Stimulated activated naive B cell treated with anti-CD40 and anti-IgM and Interleukin-4, amounts not matched to agents 10 μg/mL and 1 μg/mL and 100 μg/mL, for 72 hours (primary cell): ENCODE results near the gene AP4B1.

Experiments
- ATAC-seq, 2 donors: fragments of 150-1000 bp; cut with Tn5 transposase; replicated peaks; 2 replicates each; pipeline ENCODE4 v1.10.0; 2021; ENCODE audit warnings: moderate library complexity in 1 of 2
- DNase-seq: peaks from one replicate; pipeline ENCODE4 v3.0.0; 2021
- H3K27ac Mint-ChIP-seq: one replicate; pipeline ENCODE4 v1.8.0; 2022; ENCODE audit warnings: mild to moderate bottlenecking, mixed read lengths
- H3K27me3 Mint-ChIP-seq, 2 donors: one replicate each; pipeline ENCODE4 v1.8.0; 2022; ENCODE audit warnings: mixed read lengths in 2 of 2
- H3K36me3 Mint-ChIP-seq, 2 donors: one replicate each; pipeline ENCODE4 v1.8.0; 2022; ENCODE audit warnings: mixed read lengths in 2 of 2, mild to moderate bottlenecking in 1 of 2
- H3K4me1 Mint-ChIP-seq, 2 donors: one replicate each; pipeline ENCODE4 v1.8.0; 2022; ENCODE audit warnings: mixed read lengths in 2 of 2, mild to moderate bottlenecking in 1 of 2
- H3K4me3 Mint-ChIP-seq, 2 donors: one replicate each; pipeline ENCODE4 v1.8.0; 2022; ENCODE audit warnings: mild to moderate bottlenecking in 2 of 2, mixed read lengths in 2 of 2, moderate library complexity in 1 of 2
- H3K9me3 Mint-ChIP-seq, 2 donors: one replicate each; pipeline ENCODE4 v1.8.0; 2022; ENCODE audit warnings: mixed read lengths in 2 of 2, mild to moderate bottlenecking in 1 of 2

AP4B1 gene

GRCh38 chr1:113895098-113895497 lies 9.5 kb downstream of the AP4B1 start:
- Mint-ChIP-seq H3K27ac (no peak overlapping the region), H3K36me3 (peaks cover 35 to 45% of the 10 kb centered on the region in 2 donors), H3K9me3 (no peaks in the 10 kb centered on the region), H3K4me3 (no peak overlapping the region), H3K4me1 (peaks cover 4 to 6% of the 10 kb centered on the region in 2 donors), H3K27me3 (no peaks in the 10 kb centered on the region)
- no peak for DNase-seq
- ATAC-seq, result no peak

GRCh38 chr1:113893267-113893666 lies 11.3 kb downstream of the AP4B1 start:
- H3K4me3 Mint-ChIP-seq, result no peak overlapping the region
- no peaks in the 10 kb centered on the region for H3K4me1 Mint-ChIP-seq
- no peak for ATAC-seq
- no peaks in the 10 kb centered on the region for H3K9me3 Mint-ChIP-seq
- no peak for DNase-seq
- H3K27ac Mint-ChIP-seq, result no peak overlapping the region
- H3K36me3 Mint-ChIP-seq, result peaks cover 20 to 38% of the 10 kb centered on the region in 2 donors
- H3K27me3 Mint-ChIP-seq, result no peaks in the 10 kb centered on the region

DNA sequence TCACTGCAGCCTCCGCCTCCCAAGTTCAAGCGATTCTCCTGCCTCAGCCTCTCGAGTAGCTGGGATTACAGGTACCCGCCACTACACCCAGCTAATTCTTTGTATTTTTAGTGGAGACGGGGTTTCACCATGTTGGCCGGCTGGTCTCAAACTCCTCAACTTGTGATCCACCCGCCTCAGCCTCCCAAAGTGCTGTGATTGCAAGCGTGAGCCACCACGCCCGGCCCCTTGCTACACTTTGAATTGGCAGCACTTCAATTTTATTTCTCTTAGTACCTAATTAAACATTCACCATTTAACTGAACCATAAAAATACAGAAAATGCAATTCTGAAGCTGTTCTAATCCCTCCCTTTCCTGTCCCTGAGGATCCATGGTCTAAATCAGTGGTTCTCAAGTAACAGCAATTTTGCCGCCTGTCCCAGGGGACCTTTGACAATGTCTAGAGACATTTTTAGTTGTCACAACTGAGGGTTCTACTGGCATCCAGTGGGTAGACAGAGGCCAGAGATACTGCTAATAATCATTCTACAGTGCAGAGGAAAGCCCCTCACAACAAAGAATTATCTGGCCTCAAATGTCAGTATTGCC lies 12.9 kb downstream of the AP4B1 start:
- no peaks in the 10 kb centered on the region for H3K4me1 Mint-ChIP-seq

DNA sequence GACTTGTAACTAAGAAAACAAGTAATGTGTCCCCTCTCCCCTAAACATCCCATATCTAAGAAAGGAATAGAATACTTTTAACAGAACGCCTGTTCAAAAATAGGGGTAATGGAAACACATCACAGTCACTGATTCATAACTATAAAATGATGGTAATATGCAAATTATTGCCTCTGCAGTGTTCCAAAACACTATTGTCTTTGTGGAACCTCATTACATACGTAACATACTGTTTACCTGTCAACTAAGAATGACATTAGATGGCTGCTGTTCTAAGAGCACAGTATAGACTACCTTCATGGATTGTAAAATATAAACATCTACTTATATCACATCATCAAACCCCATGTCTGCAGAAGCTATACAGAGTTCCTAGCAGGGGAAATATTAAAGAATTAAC lies 13.8 kb downstream of the AP4B1 start:
- no peaks in the 10 kb centered on the region for H3K27me3 Mint-ChIP-seq
- H3K27ac Mint-ChIP-seq, result no peak overlapping the region
- peaks cover 25 to 30% of the 10 kb centered on the region in 2 donors for H3K36me3 Mint-ChIP-seq
- no peaks in the 10 kb centered on the region for H3K4me1 Mint-ChIP-seq
- no peak overlapping the region for H3K4me3 Mint-ChIP-seq
- ATAC-seq, result no peak
- no peaks in the 10 kb centered on the region for H3K9me3 Mint-ChIP-seq
- no peak for DNase-seq

More for the DNA sequence above, 12.9 kb downstream of the AP4B1 start:
- H3K36me3 Mint-ChIP-seq, result peaks cover 24 to 35% of the 10 kb centered on the region in 2 donors
- ATAC-seq (no peak), DNase-seq (no peak)
- no peak overlapping the region for H3K4me3 Mint-ChIP-seq
- no peaks in the 10 kb centered on the region for H3K27me3 Mint-ChIP-seq
- H3K27ac Mint-ChIP-seq, result no peak overlapping the region
- no peaks in the 10 kb centered on the region for H3K9me3 Mint-ChIP-seq

DNA sequence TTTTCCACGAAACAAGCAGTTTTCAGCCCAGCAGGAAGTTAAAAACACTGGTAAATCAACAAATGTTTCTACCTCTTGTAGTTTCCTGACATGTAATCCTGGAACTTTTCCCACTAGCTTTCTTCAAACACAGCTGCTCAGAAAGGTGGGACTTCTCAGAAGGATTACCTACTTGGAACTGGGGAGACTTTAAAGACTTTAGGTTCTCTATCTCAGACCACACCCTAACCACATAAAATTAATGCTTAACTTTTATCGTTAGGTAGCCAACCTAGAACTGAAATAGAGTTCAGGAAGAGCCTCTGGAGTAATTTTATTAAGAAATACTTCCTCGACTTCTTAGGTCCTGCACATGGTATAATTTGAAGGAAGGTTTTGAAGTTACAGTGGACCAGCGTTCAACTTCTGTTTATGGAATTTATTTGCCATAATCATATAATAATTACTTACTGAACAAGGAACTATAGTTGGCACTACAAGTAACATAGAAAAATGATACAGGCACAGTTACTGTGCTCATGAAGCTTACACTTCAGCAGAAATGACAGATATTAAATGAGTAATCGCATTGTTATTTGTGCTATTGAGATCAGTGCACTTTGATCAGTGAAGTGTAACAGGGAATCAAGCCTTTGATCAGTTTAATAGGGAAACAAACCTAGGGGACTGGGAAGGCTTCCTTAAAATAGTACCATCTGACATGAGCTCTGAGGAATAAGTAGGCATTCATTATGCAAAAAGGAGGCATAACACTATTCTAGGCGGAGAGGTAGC lies 17.0 kb downstream of the AP4B1 start, which contains the start of gene BCL2L15:
BCL2L15 (minus strand) TSS at position 180 of the 774 bp plus-strand sequence. CDS start 206 bp downstream, outside the sequence.
- no peak for ATAC-seq
- no peaks in the 10 kb centered on the region for H3K27me3 Mint-ChIP-seq
- H3K27ac Mint-ChIP-seq, result no peak within 1 kb of the TSS
- peaks cover 17 to 30% of the 10 kb centered on the region in 2 donors for H3K36me3 Mint-ChIP-seq
- H3K4me1 Mint-ChIP-seq, result peaks cover 4 to 12% of the 10 kb centered on the region in 2 donors
- H3K9me3 Mint-ChIP-seq, result no peaks in the 10 kb centered on the region
- no peak within 1 kb of the TSS for H3K4me3 Mint-ChIP-seq
- DNase-seq, result no peak

DNA sequence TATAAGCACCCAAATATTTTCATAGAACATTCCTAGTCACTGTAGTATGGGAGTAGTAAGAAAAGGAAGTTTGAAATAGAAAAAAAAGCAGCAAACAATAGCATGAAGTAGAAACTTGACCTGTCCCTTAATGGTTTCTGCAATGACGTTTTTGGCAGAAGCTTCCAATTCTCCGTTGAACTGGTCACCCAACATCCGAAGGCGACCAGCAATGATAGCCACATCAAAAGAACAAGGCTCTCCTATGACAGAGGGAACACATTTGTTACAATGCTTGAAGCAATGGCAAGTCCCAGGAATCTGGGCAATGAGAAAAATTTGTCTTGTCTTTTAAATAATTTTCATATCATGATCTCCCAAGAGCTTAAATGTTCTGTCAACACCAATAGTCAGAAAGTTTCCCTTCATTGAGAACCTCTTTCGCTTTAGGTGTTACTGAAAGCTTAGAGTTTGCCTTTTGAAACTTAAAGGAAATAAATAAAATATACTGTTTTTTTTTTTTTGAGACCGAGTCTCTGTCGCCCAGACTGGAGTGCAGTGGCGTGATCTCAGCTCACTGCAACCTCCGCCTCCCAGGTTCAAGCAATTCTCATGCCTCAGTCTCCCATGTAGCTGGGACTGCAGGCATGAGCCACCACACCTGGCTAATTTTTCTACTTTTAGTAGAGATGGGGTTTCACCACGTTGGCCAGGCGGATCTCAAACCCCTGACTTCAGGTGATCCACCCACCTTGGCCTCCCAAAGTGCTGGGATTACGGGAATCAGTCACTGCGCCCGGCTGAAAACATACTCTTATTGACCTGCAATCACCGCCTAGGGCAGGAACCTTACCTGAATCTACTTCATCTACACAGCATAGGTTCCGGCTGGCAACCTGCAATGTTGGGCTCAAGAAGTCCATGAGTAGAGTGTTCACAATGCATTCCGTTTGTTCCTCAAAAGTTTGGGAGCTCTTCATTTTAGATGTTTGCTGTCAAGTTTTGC lies 17.9 kb downstream of the AP4B1 start:
- Mint-ChIP-seq H3K4me1 (peaks cover 4 to 12% of the 10 kb centered on the region in 2 donors), H3K27me3 (no peaks in the 10 kb centered on the region), H3K27ac (no peak overlapping the region), H3K9me3 (no peaks in the 10 kb centered on the region), H3K36me3 (peaks cover 12 to 27% of the 10 kb centered on the region in 2 donors), H3K4me3 (no peak overlapping the region)
- ATAC-seq (no peak), DNase-seq (no peak)

- Mint-ChIP-seq H3K27me3 (no peaks in the 10 kb centered on the region), H3K27ac (no peak overlapping the region), H3K9me3 (no peaks in the 10 kb centered on the region), H3K36me3 (peaks cover 8 to 11% of the 10 kb centered on the region in 2 donors), H3K4me1 (peaks cover 4 to 12% of the 10 kb centered on the region in 2 donors), H3K4me3 (no peak overlapping the region)
- ATAC-seq, result no peak
- DNase-seq, result no peak
Measured at GRCh38 chr1:113881661-113882060, 22.9 kb downstream of the AP4B1 start.

DNA sequence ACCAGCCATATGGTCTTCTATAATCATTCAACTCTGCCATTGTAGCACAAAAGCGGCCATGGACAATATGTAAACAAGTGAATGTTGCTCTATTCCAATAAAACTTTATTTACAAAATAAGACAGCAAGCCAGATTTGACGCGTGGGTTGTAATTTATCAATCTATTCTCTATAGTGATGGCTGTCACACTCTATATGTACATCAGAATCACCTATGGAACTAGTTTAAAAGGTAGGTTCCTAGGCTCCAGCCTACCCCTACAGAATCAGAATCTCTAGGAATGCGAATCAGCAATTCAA lies 24.9 kb downstream of the AP4B1 start:
- Mint-ChIP-seq H3K27ac (no peak overlapping the region), H3K36me3 (peaks cover 4 to 6% of the 10 kb centered on the region in 2 donors), H3K9me3 (no peaks in the 10 kb centered on the region), H3K4me1 (peaks cover 12 to 27% of the 10 kb centered on the region in 2 donors), H3K4me3 (no peak overlapping the region), H3K27me3 (no peaks in the 10 kb centered on the region)
- ATAC-seq (no peak), DNase-seq (no peak)

DNA sequence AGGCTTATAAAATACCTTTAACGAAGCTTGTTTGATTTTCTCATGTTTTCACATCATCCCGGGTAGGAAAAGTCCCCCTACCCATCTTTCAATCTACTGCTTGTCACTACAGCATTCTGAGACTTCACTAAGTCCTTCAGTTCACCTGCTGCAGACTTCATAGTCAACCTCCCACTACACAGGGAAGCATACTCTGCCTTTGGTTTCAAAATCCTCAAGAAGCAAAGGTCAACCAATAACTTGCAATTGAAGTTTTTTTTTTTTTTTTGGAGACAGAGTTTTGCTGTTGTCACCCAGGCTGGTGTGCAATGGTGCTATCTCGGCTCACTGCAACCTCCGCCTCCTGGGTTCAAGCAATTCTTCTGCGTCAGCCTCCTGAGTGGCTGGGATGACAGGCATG lies 28.4 kb downstream of the AP4B1 start:
- no peak overlapping the region for H3K4me3 Mint-ChIP-seq
- H3K36me3 Mint-ChIP-seq, result no peaks in the 10 kb centered on the region
- no peaks in the 10 kb centered on the region for H3K27me3 Mint-ChIP-seq
- ATAC-seq (no peak), DNase-seq (no peak)
- no peaks in the 10 kb centered on the region for H3K9me3 Mint-ChIP-seq
- H3K4me1 Mint-ChIP-seq, result peaks cover 21 to 35% of the 10 kb centered on the region in 2 donors
- H3K27ac Mint-ChIP-seq, result no peak overlapping the region

DNA sequence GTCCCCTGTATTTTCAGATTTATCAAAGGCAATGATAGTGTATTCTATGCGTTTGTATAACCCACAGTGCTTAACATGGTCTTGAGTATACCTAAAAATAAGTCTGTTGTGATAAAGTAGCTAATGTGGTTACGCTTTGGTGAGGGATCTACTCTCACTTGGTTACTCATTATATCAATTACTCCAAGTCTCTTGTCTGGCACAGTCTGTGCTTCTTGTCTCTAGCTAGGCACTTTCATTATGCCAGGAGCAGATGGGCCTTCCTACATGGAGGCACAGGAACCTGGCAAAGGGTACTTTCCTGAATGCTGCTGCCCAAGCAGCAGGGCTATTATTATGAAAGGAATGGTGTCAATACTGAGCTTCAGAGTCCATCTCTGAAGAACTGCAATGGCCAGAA lies 28.9 kb downstream of the AP4B1 start:
- H3K4me1 Mint-ChIP-seq, result peaks cover 21 to 35% of the 10 kb centered on the region in 2 donors
- ATAC-seq, result no peak

DNA sequence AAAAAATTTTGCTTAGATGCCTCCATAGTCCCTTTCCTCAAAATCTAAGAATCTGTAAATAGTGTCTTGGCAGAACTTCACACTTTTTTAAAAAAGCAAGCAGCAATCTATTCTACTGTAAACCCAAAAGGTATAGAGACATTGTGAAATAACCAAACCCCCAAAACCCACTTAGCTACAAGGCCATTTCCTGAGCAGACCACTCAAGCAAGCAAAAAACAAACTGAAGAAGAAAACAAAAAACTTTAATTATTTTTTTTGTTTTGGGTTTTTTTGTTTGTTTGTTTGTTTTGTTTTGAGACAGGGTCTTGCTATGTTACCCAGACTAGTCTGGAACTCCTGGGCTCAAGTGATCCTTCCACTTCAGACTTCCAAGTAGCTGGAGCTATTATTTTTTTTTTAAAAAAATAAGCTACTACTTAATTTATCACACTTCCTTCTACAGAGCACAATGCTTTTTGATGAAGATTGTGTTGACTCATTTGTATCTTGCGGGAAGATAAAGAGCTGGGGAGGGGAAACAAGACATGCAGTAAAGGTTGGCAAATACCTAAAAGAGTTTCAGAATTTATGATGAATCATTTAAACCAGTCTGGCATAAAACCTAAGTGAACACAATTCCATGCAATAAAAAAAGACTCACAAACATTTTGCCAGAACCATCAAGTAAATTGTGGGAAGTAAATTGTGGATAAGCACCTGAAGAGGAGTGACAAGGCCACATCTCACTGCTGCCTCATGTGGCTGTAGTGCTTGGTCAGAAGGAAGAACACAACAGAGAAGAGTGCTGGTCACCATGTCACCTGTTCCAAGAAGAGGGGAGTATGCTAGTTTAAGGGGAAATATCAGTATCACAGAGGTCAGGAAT lies 30.4 kb downstream of the AP4B1 start:
- H3K36me3 Mint-ChIP-seq, result no peaks in the 10 kb centered on the region
- peaks cover 24 to 42% of the 10 kb centered on the region in 2 donors for H3K4me1 Mint-ChIP-seq
- H3K27ac Mint-ChIP-seq, result peak overlapping the region; percentile 38
- H3K4me3 Mint-ChIP-seq, result no peak overlapping the region
- no peaks in the 10 kb centered on the region for H3K27me3 Mint-ChIP-seq
- H3K9me3 Mint-ChIP-seq, result no peaks in the 10 kb centered on the region
- ATAC-seq (peak; percentile 59 to 62), DNase-seq (no peak)

More for the DNA sequence above, 28.9 kb downstream of the AP4B1 start:
- Mint-ChIP-seq H3K27ac (no peak overlapping the region), H3K36me3 (no peaks in the 10 kb centered on the region), H3K9me3 (no peaks in the 10 kb centered on the region), H3K27me3 (no peaks in the 10 kb centered on the region), H3K4me3 (no peak overlapping the region)
- no peak for DNase-seq

DNA sequence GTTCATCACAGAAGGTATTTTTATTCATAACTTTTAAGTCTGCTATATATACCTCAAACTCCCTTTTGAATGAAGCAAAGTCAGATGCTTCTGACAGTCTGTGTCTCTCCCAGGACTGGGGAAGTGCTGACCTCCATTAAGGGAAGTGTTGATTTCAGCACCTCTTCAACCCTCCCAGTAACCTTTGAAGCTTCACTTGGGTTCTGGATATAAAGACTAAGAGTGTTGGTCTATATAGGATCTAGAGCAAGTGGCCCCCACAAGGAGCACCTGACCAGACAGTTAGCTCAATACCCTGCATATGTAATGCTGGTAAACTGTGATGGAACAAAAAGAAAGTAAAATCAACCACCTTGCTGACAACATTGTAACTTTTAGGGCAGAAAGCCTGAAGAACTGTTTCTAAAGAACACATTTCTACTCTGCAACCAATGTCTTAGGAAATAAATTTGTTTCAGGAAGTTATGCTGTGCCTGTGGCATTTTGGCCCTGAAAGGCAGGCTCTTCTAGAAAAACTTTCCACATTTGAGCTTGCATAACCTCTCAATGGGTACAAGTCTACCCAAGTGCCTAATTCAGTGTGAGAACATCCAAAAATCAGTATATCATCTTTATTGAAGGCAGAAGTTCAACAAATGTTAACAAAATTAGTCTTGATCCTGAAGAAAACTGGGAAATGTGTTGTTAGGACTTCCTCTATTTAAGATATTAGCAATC lies 32.2 kb downstream of the AP4B1 start:
- DNase-seq (no peak), ATAC-seq (peak; percentile 6 to 22)
- Mint-ChIP-seq H3K27ac (peak overlapping the region; percentile 94), H3K4me3 (peak overlapping the region; percentile 82 to 83), H3K27me3 (no peaks in the 10 kb centered on the region), H3K9me3 (no peaks in the 10 kb centered on the region), H3K36me3 (peaks cover 2 to 6% of the 10 kb centered on the region in 2 donors), H3K4me1 (peaks cover 35 to 61% of the 10 kb centered on the region in 2 donors)

DNA sequence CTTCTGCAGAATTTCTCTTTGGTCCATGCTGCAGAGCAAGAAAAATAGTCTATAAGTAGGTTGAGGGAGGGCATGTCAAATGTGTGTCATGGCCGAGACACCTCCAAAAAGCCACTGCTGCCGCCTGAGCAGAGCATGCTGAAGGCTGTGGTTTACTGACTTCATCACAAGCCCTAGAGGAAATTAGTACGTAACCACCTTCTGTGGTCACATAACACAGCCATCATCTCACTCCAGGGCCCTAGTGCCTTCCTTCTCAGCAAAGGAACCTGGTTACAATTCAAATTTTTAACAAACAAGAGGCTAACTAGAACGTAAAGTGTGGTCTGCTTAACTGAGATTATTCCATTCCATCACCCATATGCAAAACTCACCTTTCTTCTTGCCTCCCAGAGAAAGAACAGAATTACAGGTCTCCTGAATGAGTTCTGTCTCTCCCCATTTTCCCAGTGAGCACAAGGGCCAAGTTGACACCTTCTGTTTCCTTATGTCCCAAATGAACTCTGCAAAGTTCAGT lies 32.9 kb downstream of the AP4B1 start, which contains the start of gene PTPN22:
PTPN22 (minus strand) TSS at position 116 of the 517 bp plus-strand sequence.
- Mint-ChIP-seq H3K27me3 (no peaks in the 10 kb centered on the region), H3K27ac (peak within 1 kb of the TSS; percentile 94), H3K9me3 (no peaks in the 10 kb centered on the region), H3K4me1 (peaks cover 35 to 64% of the 10 kb centered on the region in 2 donors), H3K36me3 (peaks cover 2 to 6% of the 10 kb centered on the region in 2 donors), H3K4me3 (peak within 1 kb of the TSS; percentile 82 to 83)
- DNase-seq, result peak; percentile 64
- ATAC-seq, result peak; percentile 97
